22Rv1 (cell line): ENCODE measurements around the gene ADCY7.

ENCODE experiments used
- H3K27ac ChIP-seq: fragments of 450-650 bp; 2 replicates; pipeline ENCODE4 v1.5.1; 2017
- CTCF ChIP-seq: fragments of 450-650 bp; IDR thresholded peaks from 2 replicates; pipeline ENCODE4 v1.5.1; 2017; ENCODE audit warnings: mild to moderate bottlenecking
- ZFX ChIP-seq: fragments of 450-650 bp; IDR thresholded peaks from 2 replicates; pipeline ENCODE4 v1.6.1; 2017; ENCODE audit warnings: antibody characterized with exemption, borderline replicate concordance

ADCY7 gene

GRCh38 chr16:50291719-50292565 lies 25.6 kb downstream of the ADCY7 start:
- TF ChIP-seq CTCF (no peak), ZFX (no peak)
- no peak overlapping the region for H3K27ac ChIP-seq

DNA sequence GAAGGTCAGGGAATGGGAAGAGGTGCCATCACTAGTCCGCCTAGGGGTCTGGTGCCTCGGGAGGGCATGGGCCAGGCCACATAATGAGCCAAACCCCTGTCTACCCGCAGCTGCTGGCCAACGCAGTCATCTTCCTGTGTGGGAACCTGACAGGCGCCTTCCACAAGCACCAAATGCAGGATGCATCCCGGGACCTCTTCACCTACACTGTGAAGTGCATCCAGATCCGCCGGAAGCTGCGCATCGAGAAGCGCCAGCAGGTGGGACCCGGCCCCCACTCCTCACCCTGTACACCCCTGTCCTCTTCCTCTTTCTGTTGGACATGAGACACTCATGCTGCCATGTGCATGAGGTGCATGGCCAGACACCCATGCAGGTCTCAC lies 26.2 kb downstream of the ADCY7 start:
- H3K27ac ChIP-seq, result no peak overlapping the region
- TF ChIP-seq CTCF (no peak), ZFX (no peak)

DNA sequence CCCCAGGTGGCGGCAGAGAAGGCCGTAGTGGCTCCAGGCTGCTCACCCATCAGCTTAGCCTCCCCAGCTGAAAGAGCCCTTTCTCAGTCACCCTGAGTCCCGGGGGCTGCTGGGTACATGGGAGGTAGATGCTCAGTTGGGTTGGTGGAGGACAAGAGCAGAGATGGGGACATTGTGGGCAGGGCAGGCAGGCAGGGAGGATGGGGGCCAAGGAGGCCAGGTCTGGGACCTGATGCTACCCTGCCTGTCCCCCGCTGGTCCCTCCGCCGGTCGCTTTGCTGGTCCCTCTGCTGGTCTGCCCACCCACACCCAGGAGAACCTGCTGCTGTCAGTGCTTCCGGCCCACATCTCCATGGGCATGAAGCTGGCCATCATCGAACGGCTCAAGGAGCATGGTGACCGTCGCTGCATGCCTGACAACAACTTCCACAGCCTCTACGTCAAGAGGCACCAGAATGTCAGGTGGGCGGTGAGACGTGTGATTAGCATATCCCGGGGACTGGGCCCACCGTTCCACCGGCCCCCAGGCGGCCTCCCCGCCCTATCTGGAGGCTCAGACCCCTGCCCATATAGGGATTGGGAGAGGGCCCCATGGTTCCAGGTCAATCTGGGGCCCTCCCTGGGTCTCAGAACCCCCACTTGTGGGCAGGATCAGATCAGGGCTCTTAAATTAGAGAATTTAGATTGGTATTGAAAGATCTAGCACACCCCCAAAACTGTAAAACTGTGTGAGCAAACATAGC lies 26.9 kb downstream of the ADCY7 start:
- TF ChIP-seq ZFX (no peak), CTCF (no peak)
- H3K27ac ChIP-seq, result no peak overlapping the region

DNA sequence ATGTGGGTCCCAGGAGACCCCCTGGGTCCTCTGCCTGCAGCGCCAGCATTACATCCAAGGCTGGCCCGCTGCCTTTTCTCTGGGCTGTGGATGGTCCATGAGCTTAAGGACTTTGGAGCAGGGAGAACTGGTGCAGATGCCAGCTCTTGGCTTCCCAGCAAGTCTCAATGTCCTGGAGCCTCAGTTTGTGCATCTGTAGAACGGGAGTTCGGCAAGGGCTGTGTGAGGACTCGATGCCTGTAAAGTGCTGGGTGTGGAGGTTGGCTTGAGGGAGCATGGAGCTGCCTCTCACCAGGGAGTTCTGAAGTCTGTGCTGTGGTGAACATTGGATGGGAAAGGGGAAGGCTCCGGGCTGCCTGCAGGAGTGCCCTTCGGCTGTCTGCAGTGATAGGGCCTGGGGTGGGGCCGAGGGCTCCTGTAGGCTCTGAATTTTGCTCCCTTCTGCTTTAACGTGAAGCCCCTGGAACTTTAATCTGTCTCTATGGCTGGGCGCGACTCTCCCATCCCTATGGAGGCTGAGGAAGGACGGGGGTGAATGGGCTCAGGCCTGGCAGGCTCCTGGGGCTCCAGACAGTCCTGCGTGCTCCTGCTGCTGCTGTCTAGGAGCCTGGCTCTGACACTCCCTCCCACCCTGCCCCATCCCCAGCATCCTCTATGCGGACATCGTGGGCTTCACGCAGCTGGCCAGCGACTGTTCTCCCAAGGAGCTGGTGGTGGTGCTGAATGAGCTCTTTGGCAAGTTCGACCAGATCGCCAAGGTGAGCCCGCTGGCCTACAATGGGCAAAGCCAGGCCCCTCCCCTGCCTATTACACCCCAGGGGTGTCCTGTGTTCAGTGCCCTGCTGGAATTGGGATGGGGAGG lies 27.9 kb downstream of the ADCY7 start:
- no peak overlapping the region for H3K27ac ChIP-seq
- TF ChIP-seq CTCF, result no peak

GRCh38 chr16:50294955-50295354 lies 28.6 kb downstream of the ADCY7 start:
- TF ChIP-seq ZFX (no peak), CTCF (no peak)

DNA sequence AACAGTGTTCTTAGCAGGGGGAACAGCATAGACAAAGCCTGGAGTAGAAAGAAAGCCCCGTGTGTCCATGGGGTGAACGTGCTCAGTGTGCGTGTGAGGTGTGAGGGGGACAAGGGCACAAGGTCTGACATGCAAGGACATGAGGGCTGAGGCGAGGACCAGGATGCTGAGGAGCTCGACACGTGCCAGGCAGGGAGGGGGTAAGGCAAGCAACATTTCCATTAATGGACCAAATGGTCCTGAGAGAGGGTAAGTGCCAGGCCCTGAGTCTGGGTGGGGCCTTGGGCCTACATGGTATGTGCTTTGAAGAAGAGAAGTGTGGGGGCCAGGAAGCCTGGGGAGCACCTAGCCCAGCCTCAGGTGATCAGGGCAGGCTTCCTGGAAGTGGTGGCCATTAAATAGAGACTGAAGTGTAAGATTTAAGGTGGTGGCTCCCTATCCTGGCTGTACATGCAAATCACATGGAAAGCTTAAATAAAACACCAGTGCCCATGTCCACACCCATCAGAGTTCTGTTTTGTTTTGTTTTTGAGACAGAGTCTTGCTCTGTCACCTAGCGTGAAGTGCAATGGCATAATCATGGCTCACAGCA lies 29.3 kb downstream of the ADCY7 start:
- H3K27ac ChIP-seq, result no peak overlapping the region
- TF ChIP-seq ZFX (no peak), CTCF (no peak)

More at GRCh38 chr16:50294955-50295354, 28.6 kb downstream of the ADCY7 start:
- H3K27ac ChIP-seq, result no peak overlapping the region
